Measurements from ENCODE around the gene STX4. TPM values are rescaled to one million over a fixed set of nuclear protein-coding genes. Genes with fewer than 3 reads are reported as not detected.

STX4 gene
- polyA plus RNA-seq, 1 of the 3 experiments (the other 2 are of a cell fraction), result 117 TPM

DNA sequence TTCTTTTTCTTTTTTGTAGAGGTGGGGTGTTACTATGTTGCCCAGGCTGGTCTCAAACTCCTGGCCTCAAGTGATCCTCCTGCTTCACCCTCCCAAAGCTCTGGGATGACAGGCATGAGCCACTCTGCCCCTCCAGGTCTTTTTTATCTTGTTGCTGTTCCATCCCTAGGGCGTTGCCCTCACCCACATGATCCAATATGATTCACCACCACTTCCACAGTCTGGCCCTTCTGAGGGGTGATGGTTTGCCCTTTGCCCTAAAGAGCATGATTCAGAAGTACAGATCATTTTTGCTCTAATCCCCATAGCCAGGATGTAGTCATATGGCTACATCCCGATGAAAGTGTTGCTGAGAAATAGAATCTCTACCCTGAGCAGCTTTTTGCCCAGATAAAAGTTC, 18.8 kb downstream of the STX4 start:
- Histone ChIP-seq H3F3A (replicated peaks; ENCODE audit: insufficient read depth) (peaks cover 10% of the 10 kb centered on the region), H3K9me3 (no peaks in the 10 kb centered on the region), H2AFZ (ENCODE audit: low read depth) (peak overlapping the region; percentile 60; the same call in 1 of the 2 replicates), H3K27ac (ENCODE audit: low read depth in 2 of 2, low read length in 1 of 2) (peak overlapping the region in 1 of 2 experiments; percentile 62; a peak in 2 of 4 replicates), H3K4me2 (peak overlapping the region; percentile 26), H4K20me1 (ENCODE audit: insufficient read depth) (no peaks in the 10 kb centered on the region), H3K36me3 (replicated peaks in 1 of 2; ENCODE audit: control insufficient read depth in 1 of 2, insufficient read depth in 2 of 2, low read length in 1 of 2) (no peaks in the 10 kb centered on the region), H3K9me2 (no peaks in the 10 kb centered on the region), H3K4me1 (ENCODE audit: control insufficient read depth in 1 of 2, insufficient read depth in 2 of 2, low read depth in 1 of 2, low read length in 1 of 2) (peaks cover 0 to 5% of the 10 kb centered on the region in 2 experiments; a peak in 1 of 4 replicates), H3K27me3 (ENCODE audit: insufficient read depth) (no peaks in the 10 kb centered on the region), H3K79me2 (ENCODE audit: insufficient read depth) (no peaks in the 10 kb centered on the region), H3K4me3 (ENCODE audit: low read depth in 2 of 2, low read length in 1 of 2) (no peak overlapping the region), H3K9ac (no peak overlapping the region; the same call in 1 of the 2 replicates)
- TF ChIP-seq SMC3 (IDR thresholded peaks at IDR 0.05; ENCODE audit: low read depth, low read length) (no peak), TCF12 (IDR thresholded peaks at IDR 0.05) (peak; percentile 63), NRF1 (IDR thresholded peaks at IDR 0.05; ENCODE audit: low read depth, low read length) (no peak), RXRA (IDR thresholded peaks at IDR 0.05; ENCODE audit: borderline replicate concordance, low read depth) (peak; percentile 87), CHD2 (IDR thresholded peaks at IDR 0.05; ENCODE audit: low read length, partially characterized antibody) (no peak), JUND (IDR thresholded peaks at IDR 0.05) (peak; percentile 67), MXI1 (IDR thresholded peaks at IDR 0.05; ENCODE audit: low read depth, low read length) (no peak), GATA2 (CRISPR knock-in tag; IDR thresholded peaks at IDR 0.05) (no peak), YY1 (IDR thresholded peaks at IDR 0.05; ENCODE audit: low read depth) (no peak), RFX5 (IDR thresholded peaks at IDR 0.05; ENCODE audit: low read length) (no peak), EP300 (IDR thresholded peaks at IDR 0.05; ENCODE audit: borderline replicate concordance in 1 of 2, low read depth in 1 of 2, low read length in 1 of 2) (peak in 1 of 2 experiments; percentile 33; a peak in 1 of 4 replicates), FOSL2 (IDR thresholded peaks at IDR 0.05; ENCODE audit: borderline replicate concordance, low read depth) (peak; percentile 85)
- TF ChIP-seq, protein P1, sequence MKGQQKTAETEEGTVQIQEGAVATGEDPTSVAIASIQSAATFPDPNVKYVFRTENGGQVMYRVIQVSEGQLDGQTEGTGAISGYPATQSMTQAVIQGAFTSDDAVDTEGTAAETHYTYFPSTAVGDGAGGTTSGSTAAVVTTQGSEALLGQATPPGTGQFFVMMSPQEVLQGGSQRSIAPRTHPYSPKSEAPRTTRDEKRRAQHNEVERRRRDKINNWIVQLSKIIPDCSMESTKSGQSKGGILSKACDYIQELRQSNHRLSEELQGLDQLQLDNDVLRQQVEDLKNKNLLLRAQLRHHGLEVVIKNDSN (IDR thresholded peaks at IDR 0.05; ENCODE audit: borderline replicate concordance, low read depth), result peak; percentile 77; the same call in 1 of the 2 replicates
- TF ChIP-seq, protein P2, sequence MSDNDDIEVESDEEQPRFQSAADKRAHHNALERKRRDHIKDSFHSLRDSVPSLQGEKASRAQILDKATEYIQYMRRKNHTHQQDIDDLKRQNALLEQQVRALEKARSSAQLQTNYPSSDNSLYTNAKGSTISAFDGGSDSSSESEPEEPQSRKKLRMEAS (IDR thresholded peaks at IDR 0.05; ENCODE audit: low read depth), result peak; percentile 68; the same call in 1 of the 2 replicates
- TF ChIP-seq, protein P3, sequence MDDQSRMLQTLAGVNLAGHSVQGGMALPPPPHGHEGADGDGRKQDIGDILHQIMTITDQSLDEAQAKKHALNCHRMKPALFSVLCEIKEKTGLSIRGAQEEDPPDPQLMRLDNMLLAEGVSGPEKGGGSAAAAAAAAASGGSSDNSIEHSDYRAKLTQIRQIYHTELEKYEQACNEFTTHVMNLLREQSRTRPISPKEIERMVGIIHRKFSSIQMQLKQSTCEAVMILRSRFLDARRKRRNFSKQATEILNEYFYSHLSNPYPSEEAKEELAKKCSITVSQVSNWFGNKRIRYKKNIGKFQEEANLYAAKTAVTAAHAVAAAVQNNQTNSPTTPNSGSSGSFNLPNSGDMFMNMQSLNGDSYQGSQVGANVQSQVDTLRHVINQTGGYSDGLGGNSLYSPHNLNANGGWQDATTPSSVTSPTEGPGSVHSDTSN (IDR thresholded peaks at IDR 0.05), result peak; percentile 45; the same call in 1 of the 2 replicates
- TF ChIP-seq, protein P4, sequence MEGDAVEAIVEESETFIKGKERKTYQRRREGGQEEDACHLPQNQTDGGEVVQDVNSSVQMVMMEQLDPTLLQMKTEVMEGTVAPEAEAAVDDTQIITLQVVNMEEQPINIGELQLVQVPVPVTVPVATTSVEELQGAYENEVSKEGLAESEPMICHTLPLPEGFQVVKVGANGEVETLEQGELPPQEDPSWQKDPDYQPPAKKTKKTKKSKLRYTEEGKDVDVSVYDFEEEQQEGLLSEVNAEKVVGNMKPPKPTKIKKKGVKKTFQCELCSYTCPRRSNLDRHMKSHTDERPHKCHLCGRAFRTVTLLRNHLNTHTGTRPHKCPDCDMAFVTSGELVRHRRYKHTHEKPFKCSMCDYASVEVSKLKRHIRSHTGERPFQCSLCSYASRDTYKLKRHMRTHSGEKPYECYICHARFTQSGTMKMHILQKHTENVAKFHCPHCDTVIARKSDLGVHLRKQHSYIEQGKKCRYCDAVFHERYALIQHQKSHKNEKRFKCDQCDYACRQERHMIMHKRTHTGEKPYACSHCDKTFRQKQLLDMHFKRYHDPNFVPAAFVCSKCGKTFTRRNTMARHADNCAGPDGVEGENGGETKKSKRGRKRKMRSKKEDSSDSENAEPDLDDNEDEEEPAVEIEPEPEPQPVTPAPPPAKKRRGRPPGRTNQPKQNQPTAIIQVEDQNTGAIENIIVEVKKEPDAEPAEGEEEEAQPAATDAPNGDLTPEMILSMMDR (IDR thresholded peaks at IDR 0.05), result no peak
- 3% methylated on average over 2 of the region's 2 CpGs for WGBS (ENCODE audit: low lambda C conversion rate)
- ChIA-PET POLR2A (no interaction called here), CTCF (no interaction called here)
- no peak for DNase-seq
